Colonic mucosa (tissue), 4 donors: ENCODE data around the gene CBS. TPM values are rescaled to one million over a fixed set of nuclear protein-coding genes. Genes with fewer than 3 reads are reported as not detected.
"Not testable (repeated sequence)": the region's sequence is repeated elsewhere in the genome, so short reads cannot be mapped to it uniquely, and the experiment has no call there.

Experiments used
- DNase-seq: peaks from one replicate; pipeline ENCODE4 v3.0.0-alpha.2; 2020
- H3K27ac ChIP-seq: fragments of 200-600 bp; one replicate; pipeline ENCODE4 v1.8.0; 2021
- H3K27me3 ChIP-seq: fragments of 200-600 bp; one replicate; pipeline ENCODE4 v1.8.0; 2021
- H3K36me3 ChIP-seq: fragments of 200-600 bp; one replicate; pipeline ENCODE4 v1.8.0; 2021
- H3K4me1 ChIP-seq: fragments of 200-600 bp; one replicate; pipeline ENCODE4 v1.8.0; 2021; ENCODE audit warnings: mild to moderate bottlenecking
- H3K4me3 ChIP-seq: fragments of 200-600 bp; one replicate; pipeline ENCODE4 v1.8.0; 2021
- H3K9ac ChIP-seq, 2 donors: one replicate each; pipeline ENCODE4 v1.7.0; 2013; ENCODE audit warnings: control low read depth in 2 of 2, low read depth in 2 of 2, low read length in 2 of 2
- H3K9me3 ChIP-seq: fragments of 200-600 bp; one replicate; pipeline ENCODE4 v1.8.0; 2021
- intact Hi-C: fragments of 100-400 bp; cut with DNase I; formaldehyde crosslinking; loops from one replicate; pipeline ENCODE4 v1.14.1; 2022
- total RNA-seq, 2 donors: library from RNA; stranded (reverse); fragmentation: NEBNext Ultra II Directional in 1 of 2; extraction: Animal tissue kit (Norgen Biotek cat#: 25700) in 1 of 2; gene quantifications; one replicate each; pipeline ENCODE4 v1.2.1, GENCODE V29; 2021
- donor health status: healthy.
- donor health status: DM: no; HTN: no; CAD: no.
- donor health status: DM: no; HTN: no; CAD: no.

The CBS gene
- total RNA-seq, 2 donors from 2014 or later: 2.7 to 14.7 TPM

GRCh38 chr21:43089463-43089862, 13.8 kb upstream of the CBS start:
- intact Hi-C loops, H3K4me1 ChIP-seq, H3K4me3 ChIP-seq: not testable (repeated sequence)

GRCh38 chr21:43082587-43083300, 7.1 kb upstream of the CBS start:
- H3K27me3 ChIP-seq, H3K36me3 ChIP-seq, H3K4me3 ChIP-seq, H3K9me3 ChIP-seq, H3K9ac ChIP-seq, DNase-seq, H3K4me1 ChIP-seq, H3K27ac ChIP-seq, intact Hi-C loops: not testable (repeated sequence)

More at GRCh38 chr21:43089463-43089862, 13.8 kb upstream of the CBS start:
- DNase-seq, H3K27me3 ChIP-seq, H3K27ac ChIP-seq, H3K9me3 ChIP-seq, H3K36me3 ChIP-seq, H3K9ac ChIP-seq: not testable (repeated sequence)

GRCh38 chr21:43076643-43077042, 1.0 kb upstream of the CBS start:
- H3K27me3 ChIP-seq, H3K4me3 ChIP-seq, intact Hi-C loops, H3K27ac ChIP-seq, H3K36me3 ChIP-seq, H3K4me1 ChIP-seq, DNase-seq, H3K9ac ChIP-seq, H3K9me3 ChIP-seq: not testable (repeated sequence)

GRCh38 chr21:43076023-43076637, 495 bp upstream of the CBS start:
- H3K27ac ChIP-seq, H3K9ac ChIP-seq, H3K4me1 ChIP-seq, H3K4me3 ChIP-seq, intact Hi-C loops, H3K9me3 ChIP-seq, H3K36me3 ChIP-seq, DNase-seq, H3K27me3 ChIP-seq: not testable (repeated sequence)

- H3K36me3 ChIP-seq, intact Hi-C loops, H3K27me3 ChIP-seq, H3K4me3 ChIP-seq, H3K27ac ChIP-seq, H3K4me1 ChIP-seq, H3K9ac ChIP-seq, H3K9me3 ChIP-seq, DNase-seq: not testable (repeated sequence)
Measured at GRCh38 chr21:43074401-43075169, 1.1 kb downstream of the CBS start.

- H3K9me3 ChIP-seq, DNase-seq, H3K27me3 ChIP-seq, H3K4me1 ChIP-seq, intact Hi-C loops, H3K27ac ChIP-seq, H3K9ac ChIP-seq, H3K4me3 ChIP-seq, H3K36me3 ChIP-seq: not testable (repeated sequence)
Measured at GRCh38 chr21:43072742-43073141, 2.9 kb downstream of the CBS start.

- H3K27ac ChIP-seq, intact Hi-C loops, H3K4me3 ChIP-seq, H3K27me3 ChIP-seq, DNase-seq, H3K36me3 ChIP-seq, H3K9ac ChIP-seq, H3K4me1 ChIP-seq, H3K9me3 ChIP-seq: not testable (repeated sequence)
Measured at GRCh38 chr21:43069682-43070081, 6.0 kb downstream of the CBS start.

- intact Hi-C loops, DNase-seq, H3K9ac ChIP-seq: not testable (repeated sequence)
Measured at GRCh38 chr21:43068065-43068464, 7.6 kb downstream of the CBS start.

GRCh38 chr21:43066690-43067089, 8.9 kb downstream of the CBS start:
- not testable (repeated sequence) for H3K27ac ChIP-seq

More at GRCh38 chr21:43068065-43068464, 7.6 kb downstream of the CBS start:
- not testable (repeated sequence) for H3K27ac ChIP-seq, H3K36me3 ChIP-seq, H3K27me3 ChIP-seq, H3K4me3 ChIP-seq, H3K4me1 ChIP-seq, H3K9me3 ChIP-seq

GRCh38 chr21:43065991-43066390, 9.6 kb downstream of the CBS start:
- H3K9me3 ChIP-seq, H3K9ac ChIP-seq, H3K4me3 ChIP-seq, H3K4me1 ChIP-seq, H3K27me3 ChIP-seq, intact Hi-C loops, DNase-seq, H3K36me3 ChIP-seq, H3K27ac ChIP-seq: not testable (repeated sequence)

More at GRCh38 chr21:43066690-43067089, 8.9 kb downstream of the CBS start:
- DNase-seq, intact Hi-C loops, H3K27me3 ChIP-seq, H3K9ac ChIP-seq, H3K4me3 ChIP-seq, H3K4me1 ChIP-seq, H3K9me3 ChIP-seq, H3K36me3 ChIP-seq: not testable (repeated sequence)

- not testable (repeated sequence) for H3K9ac ChIP-seq, H3K27me3 ChIP-seq
Measured at GRCh38 chr21:43064265-43064917, 11.2 kb downstream of the CBS start.

GRCh38 chr21:43062955-43063664, 12.5 kb downstream of the CBS start:
- H3K9me3 ChIP-seq, DNase-seq, H3K4me3 ChIP-seq, H3K4me1 ChIP-seq, H3K9ac ChIP-seq, H3K36me3 ChIP-seq, H3K27ac ChIP-seq, H3K27me3 ChIP-seq, intact Hi-C loops: not testable (repeated sequence)

More at GRCh38 chr21:43064265-43064917, 11.2 kb downstream of the CBS start:
- intact Hi-C loops, H3K4me3 ChIP-seq, H3K27ac ChIP-seq, H3K36me3 ChIP-seq, H3K4me1 ChIP-seq, H3K9me3 ChIP-seq, DNase-seq: not testable (repeated sequence)
